ENCODE measurements around the gene CNKSR1.

- no peak for TF ChIP-seq CTCF (IDR thresholded peaks at IDR 0.05)
- TF ChIP-seq POLR2A (IDR thresholded peaks at IDR 0.05) = no peak
- no peak for TF ChIP-seq POLR2AphosphoS5 (IDR thresholded peaks at IDR 0.05)
Measured at GRCh38 chr1:26224606-26225005, 47.3 kb downstream of the CNKSR1 start.
